GM21825 (cell line): Measurements from ENCODE around the gene RP9.

ENCODE experiments used
- ATAC-seq: cut with Tn5 transposase; IDR thresholded peaks from one replicate; pipeline ENCODE4 v1.9.1; 2021; ENCODE audit warnings: mild to moderate bottlenecking, moderate library complexity; ENCODE audit not compliant: unreplicated experiment

Gene RP9

GRCh38 chr7:33109005-33109757, at the start of gene RP9:
TSS of gene RP9 (minus strand) at chr7:33109404. CDS start at chr7:33109372, 32 bp downstream.
- ATAC-seq = peak; percentile 92

- ATAC-seq = no peak
These were observed 48.6 kb upstream of the RP9 start for GRCh38 chr7:33157781-33158180.

- ATAC-seq = no peak
These were observed 48.1 kb upstream of the RP9 start for GRCh38 chr7:33157311-33157710.

- no peak for ATAC-seq
These were observed 47.2 kb upstream of the RP9 start for GRCh38 chr7:33156441-33156840.

- ATAC-seq = no peak
These were observed 46.6 kb upstream of the RP9 start for GRCh38 chr7:33155811-33156210.

GRCh38 chr7:33152087-33152486, 42.9 kb upstream of the RP9 start:
- no peak for ATAC-seq

- ATAC-seq = no peak
These were observed 36.0 kb upstream of the RP9 start for GRCh38 chr7:33145156-33145555.

GRCh38 chr7:33143996-33144718, 35.0 kb upstream of the RP9 start:
- no peak for ATAC-seq

- ATAC-seq = no peak
These were observed 33.4 kb upstream of the RP9 start for GRCh38 chr7:33142585-33142984.

- ATAC-seq = no peak
These were observed 27.9 kb upstream of the RP9 start for GRCh38 chr7:33137103-33137502.

- ATAC-seq = no peak
These were observed 21.0 kb upstream of the RP9 start for GRCh38 chr7:33130184-33130583.

GRCh38 chr7:33129806-33130153, 20.6 kb upstream of the RP9 start:
- no peak for ATAC-seq

- ATAC-seq = peak; percentile 100
These were observed 20.0 kb upstream of the RP9 start, which contains the start of gene BBS9 for GRCh38 chr7:33128990-33129805. TSS of gene BBS9 (plus strand) at chr7:33129564. CDS start at chr7:33146253, 16,689 bp downstream.

GRCh38 chr7:33128631-33128989, 19.4 kb upstream of the RP9 start:
- ATAC-seq = no peak

- ATAC-seq = no peak
These were observed 17.9 kb upstream of the RP9 start for GRCh38 chr7:33127085-33127484.

GRCh38 chr7:33118383-33118782, 9.2 kb upstream of the RP9 start:
- ATAC-seq = no peak

- no peak for ATAC-seq
These were observed 5.8 kb upstream of the RP9 start for GRCh38 chr7:33114976-33115375.

GRCh38 chr7:33111614-33112013, 2.4 kb upstream of the RP9 start:
- no peak for ATAC-seq

- no peak for ATAC-seq
These were observed 594 bp upstream of the RP9 start for GRCh38 chr7:33109758-33110238.

GRCh38 chr7:33108554-33109004, 625 bp downstream of the RP9 start:
- ATAC-seq = no peak
